OCI-LY3 (cell line): ENCODE results near the gene USP47.

Experiments
- CTCF ChIP-seq: fragments of 200-600, 300-600 bp; sonication (generic); IDR thresholded peaks from 2 replicates; pipeline ENCODE4 v1.5.1; 2014; ENCODE audit warnings: antibody characterized with exemption, low read length, low read depth
- EZH2phosphoT487 ChIP-seq: fragments of 200-600 bp; shearing (Covaris generic); IDR thresholded peaks from 2 replicates; pipeline ENCODE4 v1.6.1; 2018; ENCODE audit warnings: antibody characterized with exemption, mixed run types, low read depth

- TF ChIP-seq CTCF (no peak), EZH2phosphoT487 (no peak)
Measured at GRCh38 chr11:11844272-11844671, 2.5 kb downstream of the USP47 start.
